NOMO-1 treated with dmso at 0.1 percent for 144 hours (cell line): ENCODE results near the gene KRT80.

Source experiments
- DNase-seq: peaks from one replicate; lab custom pipeline; 2025; ENCODE audit not compliant: unreplicated experiment; lab: John Stamatoyannopoulos, UW

The KRT80 gene

GRCh38 chr12:52141875-52142274 is 49.9 kb downstream of the KRT80 start:
- DNase-seq: no peak

GRCh38 chr12:52141306-52141705 is 50.5 kb downstream of the KRT80 start:
- DNase-seq: no peak

GRCh38 chr12:52139579-52140062 is 52.2 kb downstream of the KRT80 start:
- DNase-seq: no peak

GRCh38 chr12:52139147-52139546 is 52.7 kb downstream of the KRT80 start:
- DNase-seq: no peak

GRCh38 chr12:52137746-52138145 is 54.1 kb downstream of the KRT80 start:
- DNase-seq: no peak

GRCh38 chr12:52132754-52133161 is 59.1 kb downstream of the KRT80 start:
- DNase-seq: peak; percentile 21

- DNase-seq: no peak
Observed at GRCh38 chr12:52130711-52131110, 61.1 kb downstream of the KRT80 start.

GRCh38 chr12:52127683-52128450 is 63.9 kb downstream of the KRT80 start:
- DNase-seq: no peak

- no peak for DNase-seq
Observed at GRCh38 chr12:52126605-52127578, 64.9 kb downstream of the KRT80 start.

- no peak for DNase-seq
Observed at GRCh38 chr12:52126050-52126604, 65.7 kb downstream of the KRT80 start.

GRCh38 chr12:52125476-52125900 is 66.3 kb downstream of the KRT80 start:
- no peak for DNase-seq

GRCh38 chr12:52123487-52124186 is 68.2 kb downstream of the KRT80 start:
- peak; percentile 50 for DNase-seq

- DNase-seq: no peak
Observed at GRCh38 chr12:52122904-52123303, 68.9 kb downstream of the KRT80 start.

- no peak for DNase-seq
Observed at GRCh38 chr12:52122540-52122871, 69.3 kb downstream of the KRT80 start.

GRCh38 chr12:52121824-52122539 is 69.8 kb downstream of the KRT80 start:
- peak; percentile 42 for DNase-seq

GRCh38 chr12:52120951-52121823 is 70.6 kb downstream of the KRT80 start:
- DNase-seq: no peak

GRCh38 chr12:52119398-52120254 is 72.2 kb downstream of the KRT80 start:
- DNase-seq: peak; percentile 2
